Mesenchymal stem cell (in vitro differentiated cells and primary cell): ENCODE results near the gene SLC2A9.

Experiments used
- DNase-seq: peaks from one replicate; pipeline ENCODE4 v3.0.0-alpha.2; 2013
- H2AFZ ChIP-seq: one replicate; pipeline ENCODE4 v1.6.1; 2013; ENCODE audit warnings: low read depth, mild to moderate bottlenecking, control low read depth, inconsistent platforms, low read length, moderate library complexity
- H2AK5ac ChIP-seq: 2 replicates; pipeline ENCODE4 v1.6.1; 2013; ENCODE audit warnings: low read length, moderate library complexity, mild to moderate bottlenecking, inconsistent platforms; ENCODE audit not compliant: severe bottlenecking
- H2BK120ac ChIP-seq: one replicate; pipeline ENCODE4 v1.6.1; 2013; ENCODE audit warnings: low read depth, mild to moderate bottlenecking, inconsistent platforms, low read length, moderate library complexity
- H2BK12ac ChIP-seq, 2 experiments: one replicate each; pipeline ENCODE4 v1.6.1; 2013; ENCODE audit warnings: inconsistent platforms in 2 of 2, low read length in 2 of 2, mild to moderate bottlenecking in 2 of 2, moderate library complexity in 2 of 2, control low read depth in 1 of 2
- H2BK15ac ChIP-seq: one replicate; pipeline ENCODE4 v1.6.1; 2013; ENCODE audit warnings: mild to moderate bottlenecking, low read depth, inconsistent platforms; ENCODE audit not compliant: poor library complexity, severe bottlenecking
- H2BK5ac ChIP-seq: 2 replicates; pipeline ENCODE4 v1.6.1; 2013; ENCODE audit warnings: low read depth, mild to moderate bottlenecking, low read length, control low read depth, inconsistent platforms; ENCODE audit not compliant: poor library complexity, severe bottlenecking
- H3K14ac ChIP-seq, 2 experiments: one replicate each; pipeline ENCODE4 v1.6.1; 2013; ENCODE audit warnings: inconsistent platforms in 2 of 2, low read length in 2 of 2, control low read depth in 1 of 2, mild to moderate bottlenecking in 1 of 2, moderate library complexity in 1 of 2
- H3K18ac ChIP-seq, 2 experiments: one replicate each; pipeline ENCODE4 v1.6.1; 2013; ENCODE audit warnings: inconsistent platforms in 2 of 2, low read length in 2 of 2, control low read depth in 1 of 2, low read depth in 1 of 2, mild to moderate bottlenecking in 1 of 2
- H3K23ac ChIP-seq, 2 experiments: one replicate each; pipeline ENCODE4 v1.6.1; 2013; ENCODE audit warnings: inconsistent platforms in 2 of 2, low read length in 2 of 2, mild to moderate bottlenecking in 2 of 2, moderate library complexity in 2 of 2, control low read depth in 1 of 2
- H3K27ac ChIP-seq: 2 replicates; pipeline ENCODE4 v1.5.1; 2013; ENCODE audit warnings: mild to moderate bottlenecking, moderate library complexity, low read length, control low read depth, inconsistent platforms; ENCODE audit not compliant: poor library complexity, severe bottlenecking
- H3K27me3 ChIP-seq, 2 experiments: 2 replicates each; pipeline versions ENCODE4 v1.6.1 to v1.7.0; 2013; ENCODE audit warnings: low read length in 2 of 2, mild to moderate bottlenecking in 2 of 2, moderate library complexity in 2 of 2, control low read depth in 1 of 2, inconsistent platforms in 1 of 2; ENCODE audit not compliant: control insufficient read depth in 1 of 2, insufficient read depth in 1 of 2
- H3K36me3 ChIP-seq, 2 experiments: 2 replicates each; pipeline versions ENCODE4 v1.6.1 to v1.7.0; 2013; ENCODE audit warnings: low read length in 2 of 2, control low read depth in 1 of 2, inconsistent platforms in 1 of 2, low read depth in 1 of 2, mild to moderate bottlenecking in 1 of 2; ENCODE audit not compliant: insufficient read depth in 2 of 2, control insufficient read depth in 1 of 2
- H3K4ac ChIP-seq, 2 experiments: one replicate each; pipeline ENCODE4 v1.6.1; 2013; ENCODE audit warnings: inconsistent platforms in 2 of 2, low read length in 2 of 2, mild to moderate bottlenecking in 2 of 2, moderate library complexity in 2 of 2, control low read depth in 1 of 2, low read depth in 1 of 2
- H3K4me1 ChIP-seq: 2 replicates; pipeline ENCODE4 v1.6.1; 2013; ENCODE audit warnings: low read depth, low read length, control low read depth; ENCODE audit not compliant: control insufficient read depth, insufficient read depth
- H3K4me2 ChIP-seq: 2 replicates; pipeline ENCODE4 v1.6.1; 2013; ENCODE audit warnings: low read length, mild to moderate bottlenecking, inconsistent platforms; ENCODE audit not compliant: poor library complexity, severe bottlenecking
- H3K4me3 ChIP-seq, 2 experiments: 2 replicates each; pipeline versions ENCODE4 v1.5.1 to v1.7.0; 2013; ENCODE audit warnings: low read length in 2 of 2, mild to moderate bottlenecking in 2 of 2, control low read depth in 1 of 2, low read depth in 1 of 2; ENCODE audit not compliant: insufficient read depth in 1 of 2
- H3K79me1 ChIP-seq: replicated peaks from 2 replicates; pipeline ENCODE4 v1.6.1; 2013; ENCODE audit warnings: mild to moderate bottlenecking, control low read depth, low read length, inconsistent platforms; ENCODE audit not compliant: poor library complexity, severe bottlenecking
- H3K9ac ChIP-seq: 2 replicates; pipeline ENCODE4 v1.7.0; 2013; ENCODE audit warnings: mild to moderate bottlenecking, low read length, moderate library complexity
- H3K9me3 ChIP-seq: 2 replicates; pipeline ENCODE4 v1.7.0; 2013; ENCODE audit warnings: mild to moderate bottlenecking, low read length; ENCODE audit not compliant: control insufficient read depth
- H4K8ac ChIP-seq: one replicate; pipeline ENCODE4 v1.6.1; 2013; ENCODE audit warnings: inconsistent platforms, mild to moderate bottlenecking, low read length, moderate library complexity
- H4K91ac ChIP-seq: one replicate; pipeline ENCODE4 v1.6.1; 2013; ENCODE audit warnings: mild to moderate bottlenecking, low read length, inconsistent platforms
- WGBS: methylation state at CpG from one replicate; pipeline ENCODE4 v1.1.7; 2013; ENCODE audit warnings: mixed read lengths; 5-methylcytosine and 5-hydroxymethylcytosine counted together

Gene SLC2A9

DNA sequence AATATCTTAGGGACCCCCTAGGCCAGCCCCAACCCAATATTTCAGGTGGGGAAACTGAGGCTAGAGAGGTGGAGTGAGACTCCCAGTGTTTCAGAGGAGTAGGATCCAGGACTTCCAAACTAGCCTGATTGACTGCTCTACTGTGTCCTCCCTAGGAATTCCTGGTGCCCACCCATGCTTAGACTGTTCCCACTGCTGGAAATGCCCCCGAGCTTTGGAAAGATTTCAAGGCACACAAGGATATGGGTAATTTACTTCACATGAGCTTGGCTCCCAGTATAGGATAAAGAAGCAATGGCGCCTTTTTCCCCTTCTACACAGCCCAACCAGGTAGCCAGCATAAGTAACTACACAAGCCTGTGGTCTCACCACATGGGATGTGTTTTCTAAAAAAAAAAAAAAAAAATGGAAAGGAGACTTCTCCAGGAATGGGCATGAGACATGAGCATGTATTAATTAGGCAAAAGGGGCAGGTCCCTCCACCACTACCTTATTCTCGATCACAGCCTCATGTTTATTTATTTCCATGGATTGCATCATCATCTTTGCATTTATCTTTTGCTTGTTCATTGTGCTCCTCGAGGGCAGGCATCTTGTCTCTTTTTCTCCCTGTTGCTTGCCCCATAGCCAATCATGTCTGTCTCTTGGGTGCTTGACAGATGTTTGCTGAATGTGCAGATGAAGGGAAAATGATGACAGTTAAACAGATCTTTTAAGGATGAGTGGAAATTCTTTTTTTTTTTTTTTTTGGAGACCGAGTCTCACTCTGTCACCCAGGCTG is 173.1 kb downstream of the SLC2A9 start:
- no peak overlapping the region for H2AFZ ChIP-seq
- H3K27me3 ChIP-seq: no peaks in the 10 kb centered on the region
- no peak overlapping the region for H4K91ac ChIP-seq
- no peak overlapping the region for H4K8ac ChIP-seq
- H3K79me1 ChIP-seq: no peaks in the 10 kb centered on the region
- 63% methylated on average over 4 of the region's 5 CpGs for WGBS
- DNase-seq: no peak
- H3K18ac ChIP-seq: no peak overlapping the region
- H2BK5ac ChIP-seq: no peak overlapping the region
- no peak overlapping the region for H3K4ac ChIP-seq
- H3K23ac ChIP-seq: no peak overlapping the region
- no peak overlapping the region for H3K9ac ChIP-seq
- no peak overlapping the region for H3K4me3 ChIP-seq
- H3K14ac ChIP-seq: no peak overlapping the region
- no peak overlapping the region for H2AK5ac ChIP-seq
- no peak overlapping the region for H3K27ac ChIP-seq
- no peak overlapping the region for H2BK120ac ChIP-seq
- H3K4me1 ChIP-seq: no peaks in the 10 kb centered on the region
- no peak overlapping the region for H2BK12ac ChIP-seq
- H2BK15ac ChIP-seq: no peak overlapping the region
- no peak overlapping the region for H3K4me2 ChIP-seq
- no peaks in the 10 kb centered on the region for H3K36me3 ChIP-seq
- peaks cover 5% of the 10 kb centered on the region for H3K9me3 ChIP-seq

GRCh38 chr4:9845791-9846493 is 175.4 kb downstream of the SLC2A9 start:
- no peak overlapping the region for H2BK12ac ChIP-seq
- no peak overlapping the region for H3K4ac ChIP-seq
- no peak overlapping the region for H3K14ac ChIP-seq
- H3K4me1 ChIP-seq: no peaks in the 10 kb centered on the region
- H3K4me3 ChIP-seq: no peak overlapping the region
- H3K4me2 ChIP-seq: no peak overlapping the region
- no peak overlapping the region for H4K8ac ChIP-seq
- H2AK5ac ChIP-seq: no peak overlapping the region
- no peak overlapping the region for H2BK120ac ChIP-seq
- H2BK5ac ChIP-seq: no peak overlapping the region
- no peak overlapping the region for H3K18ac ChIP-seq
- no peak overlapping the region for H3K23ac ChIP-seq
- DNase-seq: no peak
- H3K27ac ChIP-seq: no peak overlapping the region
- H2BK15ac ChIP-seq: no peak overlapping the region
- H3K36me3 ChIP-seq: no peaks in the 10 kb centered on the region
- H4K91ac ChIP-seq: no peak overlapping the region
- WGBS: 93% methylated on average over 8 of the region's 9 CpGs
- H2AFZ ChIP-seq: no peak overlapping the region
- no peak overlapping the region for H3K9ac ChIP-seq
- peaks cover 23% of the 10 kb centered on the region for H3K9me3 ChIP-seq
- H3K27me3 ChIP-seq: no peaks in the 10 kb centered on the region
- no peaks in the 10 kb centered on the region for H3K79me1 ChIP-seq

GRCh38 chr4:9841072-9841471 is 180.2 kb downstream of the SLC2A9 start:
- H2BK120ac ChIP-seq: no peak overlapping the region
- no peak overlapping the region for H3K4me3 ChIP-seq

GRCh38 chr4:9835430-9835829 is 185.9 kb downstream of the SLC2A9 start:
- Histone ChIP-seq H3K79me1 (no peaks in the 10 kb centered on the region), H2BK15ac (no peak overlapping the region), H3K4me2 (no peak overlapping the region), H3K36me3 (no peaks in the 10 kb centered on the region), H3K9ac (no peak overlapping the region), H3K9me3 (no peaks in the 10 kb centered on the region), H4K8ac (no peak overlapping the region), H3K4me1 (no peaks in the 10 kb centered on the region), H2AK5ac (no peak overlapping the region), H3K27me3 (no peaks in the 10 kb centered on the region), H3K4ac (no peak overlapping the region), H3K4me3 (no peak overlapping the region), H4K91ac (no peak overlapping the region), H2AFZ (no peak overlapping the region), H3K27ac (no peak overlapping the region), H2BK120ac (no peak overlapping the region), H2BK5ac (no peak overlapping the region), H3K23ac (no peak overlapping the region), H3K14ac (no peak overlapping the region), H2BK12ac (no peak overlapping the region), H3K18ac (no peak overlapping the region)
- 86% methylated on average over 5 of the region's 5 CpGs for WGBS
- no peak for DNase-seq

More at GRCh38 chr4:9841072-9841471, 180.2 kb downstream of the SLC2A9 start:
- H3K14ac ChIP-seq: no peak overlapping the region
- no peak overlapping the region for H2AFZ ChIP-seq
- no peak for DNase-seq
- H3K23ac ChIP-seq: no peak overlapping the region
- no peak overlapping the region for H2BK5ac ChIP-seq
- no peak overlapping the region for H2BK12ac ChIP-seq
- H3K9ac ChIP-seq: no peak overlapping the region
- no peak overlapping the region for H3K27ac ChIP-seq
- H3K4me2 ChIP-seq: no peak overlapping the region
- no peak overlapping the region for H2AK5ac ChIP-seq
- H3K9me3 ChIP-seq: peaks cover 27% of the 10 kb centered on the region
- H3K79me1 ChIP-seq: no peaks in the 10 kb centered on the region
- H3K18ac ChIP-seq: no peak overlapping the region
- no peaks in the 10 kb centered on the region for H3K36me3 ChIP-seq
- no peaks in the 10 kb centered on the region for H3K27me3 ChIP-seq
- no peak overlapping the region for H4K91ac ChIP-seq
- H4K8ac ChIP-seq: no peak overlapping the region
- H2BK15ac ChIP-seq: no peak overlapping the region
- WGBS: 52% methylated on average over 2 of the region's 2 CpGs
- H3K4ac ChIP-seq: no peak overlapping the region
- H3K4me1 ChIP-seq: no peaks in the 10 kb centered on the region
